ENCODE data around the gene RNASE11.
"Not testable (repeated sequence)": the region's sequence is repeated elsewhere in the genome, so short reads cannot be mapped to it uniquely, and the experiment has no call there.

Gene RNASE11

GRCh38 chr14:20578325-20578724 lies 9.5 kb downstream of the RNASE11 start:
- no peak for DNase-seq

DNA sequence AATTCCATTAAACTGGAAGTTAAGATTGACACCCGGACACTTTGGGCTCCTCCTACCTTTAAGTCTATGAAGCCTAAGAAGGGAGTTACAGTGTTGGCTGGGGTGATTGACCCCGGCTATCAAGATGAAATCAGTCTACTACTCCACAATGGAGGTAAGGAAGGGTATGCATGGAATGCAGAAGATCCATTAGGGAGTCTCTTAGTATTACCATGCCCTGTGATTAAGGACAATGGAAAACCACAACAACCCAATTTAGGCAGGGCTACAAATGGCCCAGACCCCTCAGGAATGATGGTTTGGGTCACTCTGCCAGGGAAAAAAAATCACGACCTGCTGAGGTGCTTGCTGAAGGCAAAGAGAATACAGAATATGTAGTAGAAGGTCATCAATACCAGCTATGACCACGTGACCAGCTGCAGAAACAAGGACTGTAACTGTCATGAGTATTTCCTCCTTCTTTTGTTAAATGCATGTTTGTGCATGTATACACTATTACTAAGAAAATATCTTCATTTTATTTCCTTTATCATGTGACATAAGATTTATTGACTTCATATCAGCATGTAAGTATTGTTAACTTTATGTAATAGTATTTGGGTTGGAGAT lies 15.3 kb downstream of the RNASE11 start:
- DNase-seq = not testable (repeated sequence)

- DNase-seq = not testable (repeated sequence)
Observed at GRCh38 chr14:20570720-20571119, 17.1 kb downstream of the RNASE11 start.

GRCh38 chr14:20569865-20570264 lies 17.9 kb downstream of the RNASE11 start:
- DNase-seq = not testable (repeated sequence)

- no peak for DNase-seq
Observed at GRCh38 chr14:20569066-20569465, 18.7 kb downstream of the RNASE11 start.

DNA sequence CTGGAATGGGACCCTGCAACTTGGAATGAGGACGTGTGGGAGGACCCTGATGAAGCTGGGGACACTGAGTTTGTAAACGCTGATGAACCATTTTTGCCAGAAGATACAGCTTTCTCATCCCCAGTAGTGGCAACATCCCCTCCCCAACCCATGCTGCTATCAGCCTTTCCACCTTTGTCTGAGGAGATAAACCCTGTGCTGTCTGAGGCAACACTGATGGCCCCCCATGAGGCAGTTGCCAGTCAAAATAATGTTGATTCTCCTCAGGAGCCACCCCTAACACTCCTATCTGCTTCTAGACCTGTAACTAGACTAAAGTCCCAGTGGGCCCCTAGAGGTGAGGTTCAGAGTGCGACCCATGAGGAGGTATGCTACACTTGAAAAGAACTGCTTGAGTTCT lies 19.4 kb downstream of the RNASE11 start:
- peak; percentile 35 for DNase-seq

- DNase-seq = not testable (repeated sequence)
Observed at GRCh38 chr14:20567199-20567598, 20.6 kb downstream of the RNASE11 start.

DNA sequence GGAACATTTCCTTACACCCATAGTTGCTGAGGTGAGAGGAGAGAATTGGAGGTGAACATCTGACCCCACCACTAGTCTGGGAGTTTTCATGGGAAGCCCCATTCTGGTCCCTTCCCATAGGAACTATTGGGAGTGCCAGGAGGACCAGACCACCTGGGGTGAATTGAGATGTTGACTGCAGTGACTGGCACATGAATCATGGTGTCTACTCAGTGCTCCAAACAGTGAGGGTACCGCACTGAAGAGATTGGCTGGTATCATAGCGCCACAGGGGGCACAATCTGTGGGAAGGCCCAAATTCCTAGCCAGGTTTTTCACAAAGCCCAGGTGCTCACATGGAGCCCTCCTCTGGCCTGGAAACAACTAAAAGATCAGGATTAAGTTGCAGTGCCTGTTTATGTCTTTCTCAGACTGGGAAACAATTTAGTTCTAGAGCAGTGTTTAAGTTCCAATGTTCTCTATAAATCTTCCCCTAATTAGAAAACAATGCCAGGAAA lies 23.3 kb downstream of the RNASE11 start:
- DNase-seq = no peak

DNA sequence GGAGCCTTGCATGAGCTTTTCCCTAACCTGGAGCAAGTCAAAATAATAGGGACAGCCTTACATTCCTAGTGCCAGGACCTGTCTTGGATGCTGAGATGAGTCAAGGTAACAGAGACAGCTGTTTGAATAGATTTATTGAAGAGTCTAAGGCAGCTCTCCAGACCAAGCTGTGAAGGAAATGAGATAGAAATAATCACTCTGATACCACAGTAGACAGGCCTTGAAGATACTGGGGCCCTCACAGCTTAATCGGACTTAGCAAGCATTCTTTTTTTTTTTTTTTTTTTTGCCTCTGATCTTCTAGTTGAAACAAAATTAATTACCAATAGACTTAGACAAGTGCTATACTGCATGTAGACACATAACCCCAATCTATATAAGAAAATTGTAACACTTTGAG lies 23.8 kb downstream of the RNASE11 start:
- peak; percentile 52 for DNase-seq

- DNase-seq = no peak
Observed at GRCh38 chr14:20560961-20561360, 26.8 kb downstream of the RNASE11 start, which contains the start of gene RNASE9. Gene RNASE9, minus strand, starts transcription at chr14:20561047.

- DNase-seq = no peak
Observed at GRCh38 chr14:20559461-20559904, 28.3 kb downstream of the RNASE11 start.

GRCh38 chr14:20557212-20557542 lies 30.6 kb downstream of the RNASE11 start:
- DNase-seq = no peak

GRCh38 chr14:20556500-20557211 lies 31.1 kb downstream of the RNASE11 start:
- peak; percentile 69 for DNase-seq

- no peak for DNase-seq
Observed at GRCh38 chr14:20555845-20556244, 32.0 kb downstream of the RNASE11 start.

DNA sequence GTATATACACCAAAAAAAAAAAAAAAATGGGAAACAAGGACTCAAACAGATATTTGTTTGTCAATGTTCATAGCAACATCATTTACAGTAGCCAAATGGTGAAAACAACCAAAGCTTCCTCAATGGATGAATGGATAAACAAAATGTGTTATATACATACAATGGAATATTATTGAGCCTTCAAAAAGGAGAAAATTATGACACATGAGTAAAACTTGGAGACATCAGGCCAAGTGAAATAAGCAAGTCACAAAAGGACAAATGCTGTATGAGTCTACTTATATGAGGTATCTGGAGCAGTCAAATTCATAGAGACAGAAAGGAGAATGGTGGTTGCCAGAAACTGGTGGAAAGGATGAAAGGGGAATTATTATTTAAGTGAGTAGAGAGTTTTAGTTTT lies 34.8 kb downstream of the RNASE11 start:
- DNase-seq = no peak

- no peak for DNase-seq
Observed at GRCh38 chr14:20551606-20552005, 36.2 kb downstream of the RNASE11 start.

DNA sequence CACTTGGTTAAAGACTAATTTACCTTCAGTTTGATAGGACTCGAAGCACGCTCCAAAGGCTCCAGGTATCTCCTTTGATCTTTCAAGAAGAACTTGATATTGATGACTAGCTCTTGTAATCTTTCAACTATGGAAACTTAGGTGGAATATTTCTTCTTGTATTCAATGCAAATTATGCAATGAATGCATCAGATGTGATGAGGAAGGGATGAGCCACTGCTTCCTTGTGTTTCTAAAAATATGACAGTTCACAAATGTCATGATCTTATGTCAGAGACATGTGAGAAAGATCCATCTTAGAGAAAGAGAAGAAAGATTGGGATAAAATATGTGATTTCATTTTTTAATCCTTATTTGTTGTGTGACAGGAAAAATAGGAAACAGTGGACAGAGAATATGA lies 36.9 kb downstream of the RNASE11 start:
- DNase-seq = no peak

DNA sequence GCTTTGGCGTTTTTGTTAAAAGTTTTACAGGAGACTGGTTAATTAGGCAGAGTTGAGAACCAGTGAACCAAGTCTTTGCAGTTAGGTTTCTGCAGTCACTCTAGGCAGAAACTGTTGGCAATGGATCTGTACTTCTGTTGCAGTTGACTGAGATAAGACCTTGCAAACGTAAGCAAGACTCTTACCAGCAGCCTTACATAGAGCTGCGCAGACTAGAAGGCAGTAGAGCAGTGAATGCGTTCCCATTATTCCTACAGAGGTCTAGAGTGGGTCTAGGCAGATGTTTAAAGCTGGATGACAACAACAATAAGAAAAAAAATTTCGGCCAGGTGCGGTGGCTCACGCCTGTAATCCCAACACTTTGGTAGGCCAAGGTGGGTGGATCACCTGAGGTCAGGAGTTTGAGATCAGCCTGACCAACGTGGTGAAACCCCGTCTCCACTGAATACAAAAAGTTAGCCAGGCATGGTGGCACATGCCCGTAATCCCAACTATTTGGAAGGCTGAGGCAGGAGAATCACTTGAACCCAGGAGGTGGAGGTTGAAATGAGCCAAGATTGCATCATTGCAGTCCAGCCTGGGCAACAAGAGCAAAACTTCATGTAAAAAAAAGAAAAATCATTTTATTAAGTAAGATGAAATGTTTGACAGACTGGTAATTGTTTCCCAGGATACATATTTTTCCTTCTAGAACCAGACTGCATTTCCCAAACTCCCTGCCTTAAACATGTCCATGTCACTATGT lies 39.2 kb downstream of the RNASE11 start:
- DNase-seq = no peak

GRCh38 chr14:20546877-20547276 lies 40.9 kb downstream of the RNASE11 start:
- DNase-seq = no peak

DNA sequence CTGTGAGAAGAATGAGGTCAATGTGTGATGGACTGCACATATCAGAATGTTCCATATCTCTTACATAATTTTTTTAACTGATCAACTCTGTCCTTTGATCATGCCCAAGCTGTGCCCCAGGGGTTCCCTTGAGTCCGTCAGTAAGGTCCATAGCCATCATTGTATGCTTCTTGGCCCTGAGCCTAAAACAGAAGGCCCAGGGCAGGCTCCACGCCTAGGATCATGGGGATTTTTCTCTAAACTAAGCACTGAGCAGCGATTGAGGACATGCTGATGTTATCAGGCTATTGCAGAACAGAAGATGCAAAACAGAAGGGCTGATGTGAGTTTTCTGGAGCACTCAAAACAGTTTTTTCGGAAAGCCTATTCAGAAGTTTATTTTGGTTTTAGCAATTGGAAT lies 47.9 kb downstream of the RNASE11 start:
- DNase-seq = no peak

Data from hematopoietic multipotent progenitor cell treated with erythropoietin and hydrocortisone succinate and interleukin-3 and kit ligand, for 8 days (in vitro differentiated cells).